GM18907 (cell line): ENCODE measurements around the gene SOCS1.

Experiments
- ATAC-seq: cut with Tn5 transposase; IDR thresholded peaks from one replicate; pipeline ENCODE4 v1.9.1; 2021; ENCODE audit warnings: mild to moderate bottlenecking, moderate library complexity; ENCODE audit not compliant: unreplicated experiment

Gene SOCS1

DNA sequence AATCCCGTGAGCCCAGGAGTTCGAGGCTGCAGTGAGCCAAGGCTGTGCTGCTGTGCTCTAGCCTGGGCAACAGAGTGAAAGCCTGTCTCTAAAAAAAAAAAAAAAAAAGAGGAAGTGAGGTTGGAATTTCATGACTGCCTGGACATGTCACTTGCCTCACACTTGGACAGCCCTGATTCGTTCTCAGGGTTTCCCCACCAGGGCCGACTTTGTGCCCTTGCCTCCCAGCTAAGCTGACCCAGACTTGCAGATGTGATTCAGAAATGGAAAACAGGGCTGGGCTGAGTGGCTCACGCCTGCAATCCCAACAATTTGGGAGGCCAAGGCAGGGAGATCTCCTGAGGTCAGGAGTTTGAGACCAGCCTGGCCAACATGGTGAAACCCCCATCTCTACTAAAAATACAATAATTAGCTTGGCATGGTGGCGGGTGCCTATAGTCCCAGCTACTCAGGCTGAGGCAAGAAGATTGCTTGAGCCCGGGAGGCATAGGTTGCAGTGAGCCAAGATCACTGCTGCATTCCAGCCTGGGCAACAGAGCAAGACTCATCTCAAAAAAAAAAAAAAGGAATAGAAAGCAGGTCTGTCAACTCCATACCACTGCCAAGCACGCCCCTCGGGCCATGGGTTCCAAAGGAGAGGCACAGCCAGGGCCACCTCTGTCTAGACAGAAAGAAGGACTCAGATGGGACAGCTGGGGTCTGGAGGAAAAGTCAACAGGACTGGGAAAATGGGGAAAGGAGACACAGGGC is 46.9 kb downstream of the SOCS1 start:
- no peak for ATAC-seq

GRCh38 chr16:11207646-11208045 is 48.4 kb downstream of the SOCS1 start:
- ATAC-seq = no peak

GRCh38 chr16:11205754-11206581 is 50.0 kb downstream of the SOCS1 start:
- ATAC-seq = no peak

GRCh38 chr16:11205065-11205699 is 50.8 kb downstream of the SOCS1 start:
- no peak for ATAC-seq

DNA sequence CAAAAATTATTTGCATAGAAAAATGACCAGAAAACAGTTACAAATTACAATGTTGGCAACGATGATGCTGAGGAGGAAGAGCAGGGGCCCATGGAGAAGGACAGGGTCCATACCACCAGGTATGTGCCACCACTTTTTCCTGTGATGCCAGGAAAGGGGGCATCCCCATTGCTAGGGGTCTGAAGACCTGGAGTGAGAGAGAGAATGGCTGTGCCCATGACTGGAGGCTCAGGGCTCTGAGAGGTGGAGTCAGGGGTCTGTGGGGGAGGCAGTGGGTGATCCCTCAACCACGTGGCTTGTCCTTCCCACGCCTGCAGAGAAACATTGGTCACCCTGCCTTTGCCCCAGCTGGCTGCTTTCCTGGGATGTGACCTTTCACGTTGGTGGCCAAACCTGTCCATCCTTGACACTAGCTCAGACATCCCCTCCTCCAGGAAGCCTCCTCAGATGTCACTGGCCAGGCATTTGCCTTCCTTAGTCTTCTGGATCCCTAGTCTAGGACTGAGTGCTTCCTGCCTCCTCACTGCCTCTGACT is 51.4 kb downstream of the SOCS1 start:
- ATAC-seq = no peak
